GM12891 (cell line): ENCODE measurements around the gene CAPN5.

Experiments used
- PAX5 ChIP-seq: IDR thresholded peaks from 2 replicates; pipeline ENCODE4 v1.6.1; 2011; ENCODE audit warnings: low read length, moderate library complexity, mild to moderate bottlenecking; ENCODE audit not compliant: insufficient read depth, severe bottlenecking
- POLR2A ChIP-seq: IDR thresholded peaks from 2 replicates; pipeline ENCODE4 v1.6.1; 2011; ENCODE audit warnings: low read depth, low read length, control low read depth
- POLR2AphosphoS5 ChIP-seq: IDR thresholded peaks from 2 replicates; pipeline ENCODE4 v1.6.1; 2011; ENCODE audit warnings: low read depth, low read length, control low read depth
- POU2F2 ChIP-seq: IDR thresholded peaks from 2 replicates; pipeline ENCODE4 v1.6.1; 2011; ENCODE audit warnings: low read depth, mild to moderate bottlenecking, control low read depth, low read length, moderate library complexity
- SPI1 ChIP-seq: IDR thresholded peaks from 2 replicates; pipeline ENCODE4 v1.6.1; 2011; ENCODE audit warnings: low read depth, low read length, control low read depth
- TAF1 ChIP-seq: IDR thresholded peaks from 2 replicates; pipeline ENCODE4 v1.6.1; 2011; ENCODE audit warnings: low read depth, low read length, control low read depth

- TF ChIP-seq POLR2A (no peak), TAF1 (no peak), POLR2AphosphoS5 (no peak), SPI1 (no peak), POU2F2 (no peak), PAX5 (no peak)
These were observed 3.4 kb upstream of the CAPN5 start for GRCh38 chr11:77063407-77063806.
